ENCODE measurements around the gene EXOC6B. TPM values are rescaled to one million over a fixed set of nuclear protein-coding genes. Genes with fewer than 3 reads are reported as not detected.

EXOC6B gene
- total and polyA plus RNA-seq, 9 of the 15 experiments (the other 6 are each of a cell fraction or from before 2014, with no cell fraction given), result 0.28 to 4.2 (median 2.0) TPM

GRCh38 chr2:72723769-72724370 lies 102.0 kb downstream of the EXOC6B start:
- Histone ChIP-seq H3K9me1 (ENCODE audit: control insufficient read depth, insufficient read depth, low read length) (no peaks in the 10 kb centered on the region), H3K36me3 (ENCODE audit: control insufficient read depth, insufficient read depth, low read length) (no peaks in the 10 kb centered on the region), H4K20me1 (replicated peaks; ENCODE audit: control insufficient read depth, insufficient read depth, low read length) (no peaks in the 10 kb centered on the region), H3K4me2 (ENCODE audit: insufficient read depth, low read length) (no peak overlapping the region), H3K4me1 (replicated peaks in 1 of 2; ENCODE audit: control insufficient read depth in 2 of 2, insufficient read depth in 2 of 2, low read length in 2 of 2) (no peaks in the 10 kb centered on the region), H3K9ac (ENCODE audit: insufficient read depth in 1 of 2, low read depth in 2 of 2, low read length in 2 of 2) (no peak overlapping the region), H2AFZ (ENCODE audit: low read depth, low read length) (no peak overlapping the region), H3K9me3 (replicated peaks; ENCODE audit: control insufficient read depth, insufficient read depth, low read depth, low read length) (no peaks in the 10 kb centered on the region), H3K27ac (ENCODE audit: extremely low read depth, low read depth, low read length) (no peak overlapping the region), H3K4me3 (no peak overlapping the region), H3K79me2 (ENCODE audit: control insufficient read depth, insufficient read depth, low read length) (no peaks in the 10 kb centered on the region), H3K27me3 (ENCODE audit: control insufficient read depth in 2 of 2, insufficient read depth in 2 of 2, low read length in 2 of 2) (no peaks in the 10 kb centered on the region)
- CTCF ChIA-PET (ENCODE audit: low intra/inter-chr PET ratio), result no interaction called here
- 6% methylated on average over 3 of the region's 3 CpGs for WGBS (ENCODE audit: insufficient coverage, low coverage, missing lambda C conversion rate)
- in situ Hi-C loops (cut with MboI) (no loop called here), intact Hi-C loops (cut with micrococcal nuclease) (no loop called here)
- no peak for TF ChIP-seq TFE3 (CRISPR knock-in tag; IDR thresholded peaks at IDR 0.05)
- ATAC-seq (no peak), DNase-seq (ENCODE audit: extremely low read depth in 1 of 4, low spot score in 3 of 4) (no peak), FAIRE-seq (no peak)
- POLR2A ChIA-PET, result no interaction called here
- no TSS peak for BruUV-seq (replicated peaks)

GRCh38 chr2:72722492-72723070 lies 103.3 kb downstream of the EXOC6B start:
- Histone ChIP-seq H3K4me2 (ENCODE audit: insufficient read depth, low read length) (no peak overlapping the region), H3K4me3 (no peak overlapping the region), H3K9me1 (ENCODE audit: control insufficient read depth, insufficient read depth, low read length) (no peaks in the 10 kb centered on the region), H2AFZ (ENCODE audit: low read depth, low read length) (no peak overlapping the region), H3K9ac (ENCODE audit: insufficient read depth in 1 of 2, low read depth in 2 of 2, low read length in 2 of 2) (no peak overlapping the region), H3K4me1 (replicated peaks in 1 of 2; ENCODE audit: control insufficient read depth in 2 of 2, insufficient read depth in 2 of 2, low read length in 2 of 2) (no peaks in the 10 kb centered on the region), H3K79me2 (ENCODE audit: control insufficient read depth, insufficient read depth, low read length) (no peaks in the 10 kb centered on the region), H3K36me3 (ENCODE audit: control insufficient read depth, insufficient read depth, low read length) (no peaks in the 10 kb centered on the region), H3K27ac (ENCODE audit: extremely low read depth, low read depth, low read length) (no peak overlapping the region), H4K20me1 (replicated peaks; ENCODE audit: control insufficient read depth, insufficient read depth, low read length) (no peaks in the 10 kb centered on the region), H3K27me3 (ENCODE audit: control insufficient read depth in 2 of 2, insufficient read depth in 2 of 2, low read length in 2 of 2) (no peaks in the 10 kb centered on the region; a peak in 1 of 5 replicates), H3K9me3 (replicated peaks; ENCODE audit: control insufficient read depth, insufficient read depth, low read depth, low read length) (no peaks in the 10 kb centered on the region)
- intact Hi-C loops (cut with micrococcal nuclease), result no loop called here
- CTCF ChIA-PET (ENCODE audit: low intra/inter-chr PET ratio), result no interaction called here
- 11% methylated on average over 3 of the region's 3 CpGs for WGBS (ENCODE audit: insufficient coverage, low coverage, missing lambda C conversion rate)
- no peak for ATAC-seq
- no TSS peak for BruUV-seq (replicated peaks)
- POLR2A ChIA-PET, result no interaction called here
- TF ChIP-seq ZBTB11 (CRISPR knock-in tag; IDR thresholded peaks at IDR 0.05), result no peak
- no peak for TF ChIP-seq HMG20B (CRISPR knock-in tag; IDR thresholded peaks at IDR 0.05)
- no peak for TF ChIP-seq SMARCB1 (IDR thresholded peaks at IDR 0.05; ENCODE audit: insufficient read length, low read depth)
- TF ChIP-seq ZNF780A (CRISPR knock-in tag; IDR thresholded peaks at IDR 0.05), result no peak
- no peak for TF ChIP-seq PHF21A (IDR thresholded peaks at IDR 0.05; ENCODE audit: borderline replicate concordance, low read depth)
- no peak for TF ChIP-seq ZNF79 (CRISPR knock-in tag; IDR thresholded peaks at IDR 0.05; ENCODE audit: low read depth)
- TF ChIP-seq HDAC1 (IDR thresholded peaks at IDR 0.05), result no peak
- no peak for TF ChIP-seq XRCC3 (IDR thresholded peaks at IDR 0.05)
- in situ Hi-C loops (cut with MboI), result no loop called here
- FAIRE-seq, result no peak
- DNase-seq (ENCODE audit: extremely low read depth in 1 of 4, low spot score in 3 of 4), result no peak

Data from K562 (cell line).